HepG2 (cell line): ENCODE measurements around the gene GGPS1. TPM values are rescaled to one million over a fixed set of nuclear protein-coding genes. Genes with fewer than 3 reads are reported as not detected.

Experiments used
- AHDC1 ChIP-seq: sonication (generic); formaldehyde crosslinking; IDR thresholded peaks from 2 replicates; pipeline ENCODE4 v1.5.1; 2020; ENCODE audit warnings: mild to moderate bottlenecking, missing genetic modification reagents, borderline replicate concordance
- ATF7-NPFF ChIP-seq: sonication (generic); formaldehyde crosslinking; IDR thresholded peaks from 2 replicates; pipeline ENCODE4 v1.8.1; 2023; ENCODE audit warnings: mild to moderate bottlenecking, low read depth, missing genetic modification reagents, moderate library complexity
- CC2D1A ChIP-seq: sonication (generic); formaldehyde crosslinking; IDR thresholded peaks from 2 replicates; pipeline ENCODE4 v1.8.1; 2023; ENCODE audit warnings: mild to moderate bottlenecking, missing genetic modification reagents
- CREM ChIP-seq, 2 experiments: sonication (generic) in 1 of 2; formaldehyde crosslinking in 1 of 2; IDR thresholded peaks; 2 replicates each; pipeline versions ENCODE4 v1.4.0 to v1.6.1; 2016 to 2020; ENCODE audit warnings: antibody characterized with exemption in 1 of 2, mild to moderate bottlenecking in 1 of 2, missing genetic modification reagents in 1 of 2
- EZH2 ChIP-seq: conservative IDR thresholded peaks from 2 replicates; pipeline ENCODE4 v1.6.1; 2012; ENCODE audit warnings: mild to moderate bottlenecking, low read depth, low read length, moderate library complexity
- IRF2 ChIP-seq: IDR thresholded peaks from 2 replicates; pipeline ENCODE4 v1.6.1; 2018; ENCODE audit warnings: missing genetic modification reagents, missing compliant biosample characterization
- JDP2 ChIP-seq: sonication (generic); formaldehyde crosslinking; IDR thresholded peaks from 2 replicates; pipeline ENCODE4 v1.8.1; 2022; ENCODE audit warnings: missing genetic modification reagents, borderline replicate concordance
- KDM5A ChIP-seq: fragments of 200-600 bp; sonication (generic); IDR thresholded peaks from 2 replicates; pipeline ENCODE4 v1.7.0; 2018; ENCODE audit warnings: antibody characterized with exemption, mild to moderate bottlenecking, low read length, borderline replicate concordance
- PHF8 ChIP-seq: sonication (generic); formaldehyde crosslinking; IDR thresholded peaks from 2 replicates; pipeline ENCODE4 v1.5.0; 2020; ENCODE audit warnings: missing genetic modification reagents
- POLR2AphosphoS5 ChIP-seq: IDR thresholded peaks from 2 replicates; pipeline ENCODE4 v1.6.1; 2012; ENCODE audit warnings: low read depth, low read length
- SP4 ChIP-seq: sonication (generic); formaldehyde crosslinking; IDR thresholded peaks from 2 replicates; pipeline ENCODE4 v1.8.1; 2023; ENCODE audit warnings: mild to moderate bottlenecking, missing genetic modification reagents
- THAP11 ChIP-seq: IDR thresholded peaks from 2 replicates; pipeline ENCODE4 v1.6.1; 2016; ENCODE audit warnings: missing biosample characterization, missing genetic modification reagents
- TMF1 ChIP-seq: sonication (generic); formaldehyde crosslinking; IDR thresholded peaks from 2 replicates; pipeline ENCODE4 v1.8.1; 2022; ENCODE audit warnings: low read depth, missing genetic modification reagents
- ZNF225 ChIP-seq: sonication (generic); formaldehyde crosslinking; IDR thresholded peaks from 2 replicates; pipeline ENCODE4 v1.4.0; 2020; ENCODE audit warnings: mild to moderate bottlenecking, missing genetic modification reagents
- ZNF256 ChIP-seq: sonication (generic); formaldehyde crosslinking; conservative IDR thresholded peaks from 2 replicates; pipeline ENCODE4 v1.4.0; 2020; ENCODE audit warnings: missing genetic modification reagents
- ZNF275 ChIP-seq: sonication (generic); formaldehyde crosslinking; IDR thresholded peaks from 2 replicates; pipeline ENCODE4 v1.8.0; 2022; ENCODE audit warnings: missing genetic modification reagents, mild to moderate bottlenecking, inconsistent platforms, borderline replicate concordance
- ZNF513 ChIP-seq: sonication (generic); formaldehyde crosslinking; conservative IDR thresholded peaks from 2 replicates; pipeline ENCODE4 v1.5.0; 2020; ENCODE audit warnings: missing genetic modification reagents
- ZNF747 ChIP-seq: sonication (generic); formaldehyde crosslinking; IDR thresholded peaks from 2 replicates; pipeline ENCODE4 v1.8.1; 2023; ENCODE audit warnings: missing genetic modification reagents, mild to moderate bottlenecking, borderline replicate concordance
- ZNF761 ChIP-seq: sonication (generic); formaldehyde crosslinking; conservative IDR thresholded peaks from 2 replicates; pipeline ENCODE4 v1.4.0; 2020; ENCODE audit warnings: mild to moderate bottlenecking, missing genetic modification reagents
- ZNF841 ChIP-seq: sonication (generic); formaldehyde crosslinking; IDR thresholded peaks from 2 replicates; pipeline ENCODE4 v1.8.1; 2023; ENCODE audit warnings: missing genetic modification reagents, borderline replicate concordance
- ZSCAN29 ChIP-seq: sonication (generic); formaldehyde crosslinking; conservative IDR thresholded peaks from 2 replicates; pipeline ENCODE4 v1.4.0; 2020; ENCODE audit warnings: mild to moderate bottlenecking, missing genetic modification reagents
- polyA plus RNA-seq, 8 experiments: library from polyadenylated mRNA; depleted of rRNA in 3 of 8; stranded (reverse) in 7 of 8; unstranded in 1 of 8; fragments of >200 nt; fragmentation: Illumina TruSeq in 4 of 8; extraction: Trizol in 4 of 8; gene quantifications; 2 replicates each; pipeline versions ENCODE4 v1.2.1 to v1.2.3, GENCODE V29; 2011 to 2016; ENCODE audit warnings: low read depth in 4 of 8, missing spikeins in 1 of 8, mixed read lengths in 1 of 8; ENCODE audit not compliant: insufficient read depth in 1 of 8
- total RNA-seq, 5 experiments: library from RNA; depleted of rRNA; stranded (reverse); fragments of >200 nt; fragmentation: Illumina TruSeq; extraction: Trizol; gene quantifications; 2 replicates each; pipeline ENCODE4 v1.2.3, GENCODE V29; 2016; ENCODE audit warnings: low read depth in 1 of 5

GGPS1 gene
- total and polyA plus RNA-seq, 2 of the 13 experiments (the other 11 are each of a cell fraction or from before 2014, with no cell fraction given) = 28.8 to 42.6 TPM

GRCh38 chr1:235367000-235367908 lies 38.9 kb downstream of the GGPS1 start, which contains the start of gene TBCE (continued):
- TF ChIP-seq ZNF225 (0 out of 2 replicates have a peak, but pooled peaks have one; percentile 55), JDP2 (CRISPR knock-in tag) (no peak), ZNF513 (CRISPR knock-in tag) (no peak), IRF2 (CRISPR knock-in tag) (peak; percentile 60; the same call in 1 of the 2 replicates), ATF7-NPFF (CRISPR knock-in tag) (peak; percentile 86), CREM (IDR thresholded peaks at IDR 0.05) (peak; percentile 61), CREM (CRISPR knock-in tag; IDR thresholded peaks at IDR 0.05) (no peak), AHDC1 (CRISPR knock-in tag) (peak; percentile 12; the same call in 1 of the 2 replicates), ZNF256 (CRISPR knock-in tag) (no peak), ZNF841 (CRISPR knock-in tag) (no peak), TMF1 (CRISPR knock-in tag) (no peak), ZNF747 (CRISPR knock-in tag) (peak; percentile 71; the same call in 1 of the 2 replicates), EZH2 (no peak), ZSCAN29 (CRISPR knock-in tag) (no peak), THAP11 (peak; percentile 81), PHF8 (peak; percentile 86), SP4 (peak; percentile 87), KDM5A (peak; percentile 59; the same call in 1 of the 2 replicates), POLR2AphosphoS5 (peak; percentile 99), ZNF761 (CRISPR knock-in tag) (no peak), CC2D1A (CRISPR knock-in tag) (no peak), ZNF275 (peak; percentile 79; the same call in 1 of the 2 replicates)
